Measurements from ENCODE around the gene CALR.
"Not testable (repeated sequence)": the region's sequence is repeated elsewhere in the genome, so short reads cannot be mapped to it uniquely, and the experiment has no call there.

The CALR gene

GRCh38 chr19:12975221-12975741 is 36.9 kb downstream of the CALR start:
- H3K27ac ChIP-seq = no peak overlapping the region
- H3K27me3 ChIP-seq = no peaks in the 10 kb centered on the region
- H3K9me3 ChIP-seq = no peaks in the 10 kb centered on the region
- intact Hi-C loops (cut with DNase I; ENCODE audit: low total_unique reads) = no loop called here
- H3K4me1 ChIP-seq = no peaks in the 10 kb centered on the region
- DNase-seq = no peak
- no peaks in the 10 kb centered on the region for H3K36me3 ChIP-seq
- no peak overlapping the region for H3K4me3 ChIP-seq
- no peak for TF ChIP-seq CTCF (IDR thresholded peaks at IDR 0.05)

- H3K4me3 ChIP-seq; H3K27me3 ChIP-seq; H3K9me3 ChIP-seq; intact Hi-C loops (cut with DNase I; ENCODE audit: low total_unique reads); DNase-seq; H3K4me1 ChIP-seq; H3K36me3 ChIP-seq; H3K27ac ChIP-seq: not testable (repeated sequence)
These were observed 37.7 kb downstream of the CALR start for GRCh38 chr19:12976109-12976508.

- H3K27me3 ChIP-seq = no peaks in the 10 kb centered on the region
- TF ChIP-seq CTCF (IDR thresholded peaks at IDR 0.05) = no peak
These were observed 41.6 kb downstream of the CALR start for GRCh38 chr19:12979974-12980373.

GRCh38 chr19:12982648-12983047 is 44.2 kb downstream of the CALR start:
- intact Hi-C loops (cut with DNase I; ENCODE audit: low total_unique reads) = loop anchor here (2.0 kb wide), 1 partner anchor 110 kb away; no protein-coding TSS in a partner anchor
- Histone ChIP-seq H3K4me3 (no peak overlapping the region), H3K36me3 (no peaks in the 10 kb centered on the region), H3K27ac (peak overlapping the region in 1 of 2 donors; percentile 50), H3K9me3 (no peaks in the 10 kb centered on the region), H3K4me1 (peaks cover 0 to 30% (median 13%) of the 10 kb centered on the region in 4 donors), H3K27me3 (no peaks in the 10 kb centered on the region)
- no peak for DNase-seq
- TF ChIP-seq CTCF (IDR thresholded peaks at IDR 0.05) = no peak

More at GRCh38 chr19:12979974-12980373, 41.6 kb downstream of the CALR start:
- H3K27ac ChIP-seq = no peak overlapping the region
- intact Hi-C loops (cut with DNase I; ENCODE audit: low total_unique reads) = no loop called here
- H3K4me3 ChIP-seq = no peak overlapping the region
- no peaks in the 10 kb centered on the region for H3K36me3 ChIP-seq
- H3K4me1 ChIP-seq = peaks cover 0 to 21% (median 9%) of the 10 kb centered on the region in 4 donors
- DNase-seq = no peak
- no peaks in the 10 kb centered on the region for H3K9me3 ChIP-seq

- peak overlapping the region; percentile 33 to 43 for H3K4me3 ChIP-seq
- H3K4me1 ChIP-seq = peaks cover 0 to 30% (median 13%) of the 10 kb centered on the region in 4 donors
- H3K27ac ChIP-seq = peak overlapping the region; percentile 36 to 50
- no peaks in the 10 kb centered on the region for H3K27me3 ChIP-seq
- DNase-seq = no peak
- TF ChIP-seq CTCF (IDR thresholded peaks at IDR 0.05) = no peak
- H3K9me3 ChIP-seq = no peaks in the 10 kb centered on the region
- intact Hi-C loops (cut with DNase I; ENCODE audit: low total_unique reads) = loop anchor here (2.0 kb wide), 1 partner anchor 110 kb away; no protein-coding TSS in a partner anchor
- no peaks in the 10 kb centered on the region for H3K36me3 ChIP-seq
These were observed 44.7 kb downstream of the CALR start for GRCh38 chr19:12983091-12983490.

GRCh38 chr19:12983542-12984142 is 45.2 kb downstream of the CALR start:
- peak overlapping the region; percentile 36 to 50 for H3K27ac ChIP-seq
- intact Hi-C loops (cut with DNase I; ENCODE audit: low total_unique reads) = loop anchor here (2.0 kb wide), 1 partner anchor 109 kb away; no protein-coding TSS in a partner anchor
- H3K27me3 ChIP-seq = no peaks in the 10 kb centered on the region
- no peaks in the 10 kb centered on the region for H3K36me3 ChIP-seq
- peaks cover 0 to 30% (median 13%) of the 10 kb centered on the region in 4 donors for H3K4me1 ChIP-seq
- TF ChIP-seq CTCF (IDR thresholded peaks at IDR 0.05) = peak; percentile 93 to 99
- peak; percentile 64 to 89 for DNase-seq
- H3K9me3 ChIP-seq = no peaks in the 10 kb centered on the region
- peak overlapping the region; percentile 33 to 43 for H3K4me3 ChIP-seq

Measured in tibial artery (tissue), 4 donors.